ENCODE measurements around the gene STK35. TPM values are rescaled to one million over a fixed set of nuclear protein-coding genes. Genes with fewer than 3 reads are reported as not detected.

STK35 gene
- total RNA-seq, 4 donors from 2014 or later, result 23.2 to 33.6 (median 25.2) TPM

- Histone ChIP-seq H3K36me3 (no peaks in the 10 kb centered on the region), H3K27ac (no peak overlapping the region), H3K4me3 (no peak overlapping the region), H3K9me3 (no peaks in the 10 kb centered on the region), H3K27me3 (peaks cover 6% of the 10 kb centered on the region), H3K4me1 (peaks cover 7% of the 10 kb centered on the region)
- TF ChIP-seq POLR2A (IDR thresholded peaks at IDR 0.05) (no peak), CTCF (IDR thresholded peaks at IDR 0.05) (peak; percentile 68 to 88)
- peak; percentile 75 to 81 for DNase-seq (ENCODE audit: low spot score in 2 of 2)
- 15% methylated on average over 17 of the region's 17 CpGs for WGBS
Observed at GRCh38 chr20:2172305-2173175, 70.9 kb downstream of the STK35 start.

- DNase-seq (ENCODE audit: low spot score in 2 of 2), result peak in 1 of 2 donors; percentile 53
- WGBS, result 81% methylated on average over 6 of the region's 6 CpGs
Observed at GRCh38 chr20:2173186-2173585, 71.6 kb downstream of the STK35 start.

GRCh38 chr20:2174067-2174466, 72.4 kb downstream of the STK35 start:
- Histone ChIP-seq H3K36me3 (no peaks in the 10 kb centered on the region), H3K27me3 (peaks cover 6% of the 10 kb centered on the region), H3K9me3 (no peaks in the 10 kb centered on the region), H3K4me3 (no peak overlapping the region), H3K4me1 (peaks cover 7% of the 10 kb centered on the region), H3K27ac (no peak overlapping the region)
- WGBS, result no CpG with 5 or more reads among the region's 3 CpGs
- TF ChIP-seq EP300 (IDR thresholded peaks at IDR 0.05) (no peak), CTCF (IDR thresholded peaks at IDR 0.05) (no peak)
- DNase-seq (ENCODE audit: low spot score in 2 of 2), result peak in 1 of 2 donors; percentile 47

More at GRCh38 chr20:2173186-2173585, 71.6 kb downstream of the STK35 start:
- no peak overlapping the region for H3K4me3 ChIP-seq
- no peak overlapping the region for H3K27ac ChIP-seq
- no peaks in the 10 kb centered on the region for H3K9me3 ChIP-seq
- no peaks in the 10 kb centered on the region for H3K36me3 ChIP-seq
- H3K27me3 ChIP-seq, result peaks cover 6% of the 10 kb centered on the region
- H3K4me1 ChIP-seq, result peaks cover 7% of the 10 kb centered on the region
- TF ChIP-seq EP300 (IDR thresholded peaks at IDR 0.05) (no peak), POLR2A (IDR thresholded peaks at IDR 0.05) (no peak), CTCF (IDR thresholded peaks at IDR 0.05) (no peak), POLR2AphosphoS5 (IDR thresholded peaks at IDR 0.05) (no peak)

- H3K36me3 ChIP-seq, result no peaks in the 10 kb centered on the region
- peaks cover 6% of the 10 kb centered on the region for H3K27me3 ChIP-seq
- no peak overlapping the region for H3K4me3 ChIP-seq
- H3K27ac ChIP-seq, result no peak overlapping the region
- TF ChIP-seq CTCF (IDR thresholded peaks at IDR 0.05) (no peak), POLR2AphosphoS5 (IDR thresholded peaks at IDR 0.05) (no peak), POLR2A (IDR thresholded peaks at IDR 0.05) (no peak), EP300 (IDR thresholded peaks at IDR 0.05) (no peak)
- peaks cover 7% of the 10 kb centered on the region for H3K4me1 ChIP-seq
- peak in 1 of 2 donors; percentile 37 for DNase-seq (ENCODE audit: low spot score in 2 of 2)
- H3K9me3 ChIP-seq, result no peaks in the 10 kb centered on the region
- WGBS, result 53% methylated on average over 5 of the region's 9 CpGs
Observed at GRCh38 chr20:2176946-2177345, 75.3 kb downstream of the STK35 start.

- 69% methylated on average over 17 of the region's 17 CpGs for WGBS
- H3K36me3 ChIP-seq, result no peaks in the 10 kb centered on the region
- peaks cover 6% of the 10 kb centered on the region for H3K27me3 ChIP-seq
- H3K4me3 ChIP-seq, result no peak overlapping the region
- DNase-seq (ENCODE audit: low spot score in 2 of 2), result peak in 1 of 2 donors; percentile 73
- H3K9me3 ChIP-seq, result no peaks in the 10 kb centered on the region
- no peaks in the 10 kb centered on the region for H3K4me1 ChIP-seq
- TF ChIP-seq CTCF (IDR thresholded peaks at IDR 0.05), result no peak
- TF ChIP-seq POLR2A (IDR thresholded peaks at IDR 0.05), result no peak
- TF ChIP-seq POLR2AphosphoS5 (IDR thresholded peaks at IDR 0.05), result no peak
- no peak for TF ChIP-seq EP300 (IDR thresholded peaks at IDR 0.05)
- H3K27ac ChIP-seq, result no peak overlapping the region
Observed at GRCh38 chr20:2178318-2179232, 76.9 kb downstream of the STK35 start.
